Measurements from ENCODE around the gene CRLF3. TPM values are rescaled to one million over a fixed set of nuclear protein-coding genes. Genes with fewer than 3 reads are reported as not detected.
"Not testable (repeated sequence)": the region's sequence is repeated elsewhere in the genome, so short reads cannot be mapped to it uniquely, and the experiment has no call there.

CRLF3 gene
- total and polyA plus RNA-seq, 2 of the 4 experiments (the other 2 are of a cell fraction) = 6.1 to 15.2 TPM

GRCh38 chr17:30814860-30815259 lies 9.6 kb downstream of the CRLF3 start:
- H4K91ac ChIP-seq (ENCODE audit: insufficient read depth, low read depth, low read length); H3K23ac ChIP-seq (ENCODE audit: low read depth, low read length); POLR2A ChIA-PET (ENCODE audit: unreplicated experiment); H2BK120ac ChIP-seq (ENCODE audit: low read depth, low read length); H3K4me2 ChIP-seq (ENCODE audit: low read depth, low read length); H3K9me1 ChIP-seq (ENCODE audit: insufficient read depth, low read length); H4K20me1 ChIP-seq (ENCODE audit: insufficient read depth, low read length); H3K27me3 ChIP-seq (ENCODE audit: control insufficient read depth, insufficient read depth, low read length); H3K18ac ChIP-seq (ENCODE audit: low read depth, low read length); DNase-seq; intact Hi-C loops (cut with micrococcal nuclease); H4K8ac ChIP-seq (ENCODE audit: low read depth in 2 of 2, low read length in 2 of 2); H3K56ac ChIP-seq (ENCODE audit: extremely low read depth, insufficient read depth, low read length); H3K14ac ChIP-seq (replicated peaks; ENCODE audit: low read depth, low read length); H3K27ac ChIP-seq (ENCODE audit: insufficient read depth, low read length); BruUV-seq (replicated peaks); H3K4me1 ChIP-seq (ENCODE audit: control insufficient read depth, insufficient read depth, low read length); ATAC-seq (ENCODE audit: low read depth); H2AFZ ChIP-seq (replicated peaks; ENCODE audit: low read length, poor library complexity); in situ Hi-C loops (cut with MboI; ENCODE audit: low sequenced_read_pairs); H3K36me3 ChIP-seq (ENCODE audit: control insufficient read depth, insufficient read depth, low read length); H3K9me3 ChIP-seq (ENCODE audit: control insufficient read depth, insufficient read depth, low read length); H3K4ac ChIP-seq (ENCODE audit: low read depth, low read length); H2BK15ac ChIP-seq (ENCODE audit: low read depth, low read length); dilution Hi-C loops (cut with HindIII; ENCODE audit: low sequenced_read_pairs, unreplicated experiment); H3K9ac ChIP-seq (ENCODE audit: low read depth, low read length); H2BK5ac ChIP-seq (ENCODE audit: low read depth, low read length, poor library complexity, severe bottlenecking); H2BK20ac ChIP-seq (ENCODE audit: low read depth, low read length); H4K5ac ChIP-seq (ENCODE audit: low read depth, low read length); H2AK5ac ChIP-seq (ENCODE audit: low read depth, low read length); H3K4me3 ChIP-seq (ENCODE audit: insufficient read depth, low read depth, low read length); H2AK9ac ChIP-seq (replicated peaks; ENCODE audit: low read depth, low read length, poor library complexity): not testable (repeated sequence)
- CTCF ChIA-PET = interaction anchor here (0.6 kb wide), 1 partner anchor 73 kb away, joined by 3 read pairs; no protein-coding TSS in a partner anchor
- TF ChIP-seq CEBPB (IDR thresholded peaks at IDR 0.05; ENCODE audit: low read depth, low read length) = peak; percentile 54
- 97 to 100% methylated on average over 1 to 7 of the region's 9 CpGs for WGBS, 2 experiments (ENCODE audit: extremely low coverage in 2 of 2, insufficient read length in 1 of 2)
- H3K79me1 ChIP-seq (ENCODE audit: low read depth in 1 of 2, low read length in 2 of 2) = peaks cover 27 to 63% of the 10 kb centered on the region in 2 experiments

- in situ Hi-C loops (cut with MboI; ENCODE audit: low sequenced_read_pairs); H2AK9ac ChIP-seq (replicated peaks; ENCODE audit: low read depth, low read length, poor library complexity); CTCF ChIA-PET; H3K9me1 ChIP-seq (ENCODE audit: insufficient read depth, low read length); BruUV-seq (replicated peaks); H2BK5ac ChIP-seq (ENCODE audit: low read depth, low read length, poor library complexity, severe bottlenecking); H3K4ac ChIP-seq (ENCODE audit: low read depth, low read length); H2BK20ac ChIP-seq (ENCODE audit: low read depth, low read length); H2BK120ac ChIP-seq (ENCODE audit: low read depth, low read length); H3K9ac ChIP-seq (ENCODE audit: low read depth, low read length); H4K91ac ChIP-seq (ENCODE audit: insufficient read depth, low read depth, low read length); H3K4me1 ChIP-seq (ENCODE audit: control insufficient read depth, insufficient read depth, low read length); H4K20me1 ChIP-seq (ENCODE audit: insufficient read depth, low read length); H3K14ac ChIP-seq (replicated peaks; ENCODE audit: low read depth, low read length); dilution Hi-C loops (cut with HindIII; ENCODE audit: low sequenced_read_pairs, unreplicated experiment); H3K18ac ChIP-seq (ENCODE audit: low read depth, low read length); H3K56ac ChIP-seq (ENCODE audit: extremely low read depth, insufficient read depth, low read length); H2BK15ac ChIP-seq (ENCODE audit: low read depth, low read length); H3K9me3 ChIP-seq (ENCODE audit: control insufficient read depth, insufficient read depth, low read length); H3K36me3 ChIP-seq (ENCODE audit: control insufficient read depth, insufficient read depth, low read length); H3K27ac ChIP-seq (ENCODE audit: insufficient read depth, low read length); H2AK5ac ChIP-seq (ENCODE audit: low read depth, low read length); H3K23ac ChIP-seq (ENCODE audit: low read depth, low read length); POLR2A ChIA-PET (ENCODE audit: unreplicated experiment); H3K4me2 ChIP-seq (ENCODE audit: low read depth, low read length); H3K4me3 ChIP-seq (ENCODE audit: insufficient read depth, low read depth, low read length); intact Hi-C loops (cut with micrococcal nuclease); DNase-seq; H3K27me3 ChIP-seq (ENCODE audit: control insufficient read depth, insufficient read depth, low read length); ATAC-seq (ENCODE audit: low read depth); H4K5ac ChIP-seq (ENCODE audit: low read depth, low read length); H4K8ac ChIP-seq (ENCODE audit: low read depth in 2 of 2, low read length in 2 of 2); H2AFZ ChIP-seq (replicated peaks; ENCODE audit: low read length, poor library complexity): not testable (repeated sequence)
- peaks cover 25 to 68% of the 10 kb centered on the region in 2 experiments for H3K79me1 ChIP-seq (ENCODE audit: low read depth in 1 of 2, low read length in 2 of 2)
- 100% methylated on average over 1 of the region's 12 CpGs; no CpG with 5 or more reads in 1 of the 2 experiments for WGBS, 2 experiments (ENCODE audit: extremely low coverage in 2 of 2, insufficient read length in 1 of 2)
Measured at GRCh38 chr17:30814236-30814635, 10.3 kb downstream of the CRLF3 start.

All from IMR-90 (cell line).